CD14-positive monocyte (primary cell): Measurements from ENCODE around the gene PERM1. TPM values are rescaled to one million over a fixed set of nuclear protein-coding genes. Genes with fewer than 3 reads are reported as not detected.

Source experiments
- DNase-seq, 3 donors: peaks; one replicate each; pipeline ENCODE4 v3.0.0-alpha.2; 2011 to 2022
- H2AFZ ChIP-seq: 2 replicates; pipeline ENCODE4 v1.6.0; 2012; ENCODE audit warnings: mild to moderate bottlenecking, low read depth, low read length, inconsistent platforms; ENCODE audit not compliant: insufficient read depth, poor library complexity, severe bottlenecking
- H3K27ac ChIP-seq, 2 donors: 1 replicate in 1 of 2; 2 replicates in 1 of 2; pipeline ENCODE4 v1.5.1; 2012 to 2013; ENCODE audit warnings: low read length in 2 of 2, control low read depth in 1 of 2, inconsistent platforms in 1 of 2, low read depth in 1 of 2, mild to moderate bottlenecking in 1 of 2
- H3K27me3 ChIP-seq, 2 donors: one replicate each; pipeline versions ENCODE4 v1.6.0 to v1.6.1; 2011 to 2013; ENCODE audit warnings: low read length in 2 of 2; ENCODE audit not compliant: control insufficient read depth in 2 of 2, insufficient read depth in 2 of 2
- H3K36me3 ChIP-seq, 2 donors: replicated peaks in 1 of 2; 1 replicate in 1 of 2; 2 replicates in 1 of 2; pipeline versions ENCODE4 v1.5.1 to v1.6.1; 2012 to 2013; ENCODE audit warnings: low read length in 2 of 2, control low read depth in 1 of 2, inconsistent platforms in 1 of 2, mild to moderate bottlenecking in 1 of 2; ENCODE audit not compliant: insufficient read depth in 2 of 2, control insufficient read depth in 1 of 2
- H3K4me1 ChIP-seq, 2 donors: 1 replicate in 1 of 2; 2 replicates in 1 of 2; pipeline versions ENCODE4 v1.5.1 to v1.6.1; 2012 to 2013; ENCODE audit warnings: low read length in 2 of 2, control low read depth in 1 of 2, inconsistent platforms in 1 of 2, mild to moderate bottlenecking in 1 of 2, moderate library complexity in 1 of 2; ENCODE audit not compliant: insufficient read depth in 2 of 2, control insufficient read depth in 1 of 2
- H3K4me2 ChIP-seq: replicated peaks from 2 replicates; pipeline ENCODE3; 2012; ENCODE audit warnings: low read length, moderate library complexity, mild to moderate bottlenecking; ENCODE audit not compliant: poor library complexity, severe bottlenecking; ENCODE audit errors: extremely low read depth
- H3K4me3 ChIP-seq, 3 experiments: fragments of 200-600 bp in 1 of 3; sonication (generic) in 1 of 3; replicated peaks in 1 of 3; 1 replicate in 2 of 3; 2 replicates in 1 of 3; pipeline ENCODE4 v1.5.1; 2011 to 2013; ENCODE audit warnings: low read length in 3 of 3, mild to moderate bottlenecking in 3 of 3, control low read depth in 2 of 3, low read depth in 2 of 3, inconsistent platforms in 1 of 3, moderate library complexity in 1 of 3
- H3K79me2 ChIP-seq: 2 replicates; pipeline ENCODE4 v1.6.0; 2012; ENCODE audit warnings: mild to moderate bottlenecking, control low read depth, inconsistent platforms, low read length, moderate library complexity; ENCODE audit not compliant: insufficient read depth
- H3K9ac ChIP-seq: 2 replicates; pipeline ENCODE4 v1.6.0; 2017; ENCODE audit warnings: low read length, mild to moderate bottlenecking; ENCODE audit not compliant: insufficient read depth, poor library complexity, severe bottlenecking
- H3K9me3 ChIP-seq, 2 donors: replicated peaks in 1 of 2; 1 replicate in 1 of 2; 2 replicates in 1 of 2; pipeline versions ENCODE4 v1.5.1 to v1.6.1; 2012 to 2013; ENCODE audit warnings: low read length in 2 of 2, control low read depth in 1 of 2; ENCODE audit not compliant: control insufficient read depth in 1 of 2, insufficient read depth in 1 of 2
- H4K20me1 ChIP-seq: 2 replicates; pipeline ENCODE4 v1.6.0; 2012; ENCODE audit warnings: mild to moderate bottlenecking, low read length, control low read depth, moderate library complexity; ENCODE audit not compliant: insufficient read depth
- H3K27ac Mint-ChIP-seq, 7 donors: one replicate each; pipeline ENCODE4 v1.8.0; 2020; ENCODE audit warnings: mild to moderate bottlenecking in 7 of 7, mixed read lengths in 7 of 7, moderate library complexity in 6 of 7, inconsistent platforms in 2 of 7
- H3K27me3 Mint-ChIP-seq, 3 donors: one replicate each; pipeline ENCODE4 v1.8.0; 2021 to 2022; ENCODE audit warnings: low read depth in 3 of 3, mild to moderate bottlenecking in 3 of 3, mixed read lengths in 3 of 3, moderate library complexity in 3 of 3, inconsistent platforms in 1 of 3
- H3K36me3 Mint-ChIP-seq, 2 donors: one replicate each; pipeline ENCODE4 v1.8.0; 2020; ENCODE audit warnings: mixed read lengths in 2 of 2, inconsistent platforms in 1 of 2, mild to moderate bottlenecking in 1 of 2
- H3K4me1 Mint-ChIP-seq: one replicate; pipeline ENCODE4 v1.8.0; 2020; ENCODE audit warnings: mild to moderate bottlenecking, mixed read lengths
- H3K4me3 Mint-ChIP-seq, 2 donors: one replicate each; pipeline ENCODE4 v1.8.0; 2020; ENCODE audit warnings: mild to moderate bottlenecking in 2 of 2, mixed read lengths in 2 of 2, moderate library complexity in 1 of 2
- H3K9me3 Mint-ChIP-seq, 7 donors: one replicate each; pipeline ENCODE4 v1.8.0; 2020 to 2022; ENCODE audit warnings: mixed read lengths in 7 of 7, mild to moderate bottlenecking in 6 of 7, moderate library complexity in 6 of 7, inconsistent platforms in 2 of 7
- CTCF ChIP-seq: fragments of 200-600 bp; IDR thresholded peaks from one replicate; pipeline ENCODE4 v1.8.0; 2022; ENCODE audit warnings: antibody characterized with exemption, mild to moderate bottlenecking
- WGBS: methylation state at CpG from one replicate; pipeline ENCODE4 v1.1.5; 2013; ENCODE audit warnings: missing lambda C conversion rate; ENCODE audit not compliant: insufficient coverage; 5-methylcytosine and 5-hydroxymethylcytosine counted together
- intact Hi-C, 2 donors: fragments of 100-400 bp; cut with micrococcal nuclease; formaldehyde crosslinking; loops; one replicate each; pipeline versions ENCODE4 v1.15.0 to v1.15.1; 2023
- polyA plus RNA-seq, 3 donors: library from polyadenylated mRNA; depleted of rRNA in 1 of 3; unstranded in 2 of 3; stranded (reverse) in 1 of 3; fragments of 300-500 nt in 2 of 3; fragments of >200 nt in 1 of 3; fragmentation: Illumina TruSeq in 2 of 3; gene quantifications; 1 replicate in 2 of 3; 2 replicates in 1 of 3; pipeline ENCODE4 v1.2.3, GENCODE V29; 2012 to 2021

The PERM1 gene
- polyA plus RNA-seq, 3 donors = not detected

DNA sequence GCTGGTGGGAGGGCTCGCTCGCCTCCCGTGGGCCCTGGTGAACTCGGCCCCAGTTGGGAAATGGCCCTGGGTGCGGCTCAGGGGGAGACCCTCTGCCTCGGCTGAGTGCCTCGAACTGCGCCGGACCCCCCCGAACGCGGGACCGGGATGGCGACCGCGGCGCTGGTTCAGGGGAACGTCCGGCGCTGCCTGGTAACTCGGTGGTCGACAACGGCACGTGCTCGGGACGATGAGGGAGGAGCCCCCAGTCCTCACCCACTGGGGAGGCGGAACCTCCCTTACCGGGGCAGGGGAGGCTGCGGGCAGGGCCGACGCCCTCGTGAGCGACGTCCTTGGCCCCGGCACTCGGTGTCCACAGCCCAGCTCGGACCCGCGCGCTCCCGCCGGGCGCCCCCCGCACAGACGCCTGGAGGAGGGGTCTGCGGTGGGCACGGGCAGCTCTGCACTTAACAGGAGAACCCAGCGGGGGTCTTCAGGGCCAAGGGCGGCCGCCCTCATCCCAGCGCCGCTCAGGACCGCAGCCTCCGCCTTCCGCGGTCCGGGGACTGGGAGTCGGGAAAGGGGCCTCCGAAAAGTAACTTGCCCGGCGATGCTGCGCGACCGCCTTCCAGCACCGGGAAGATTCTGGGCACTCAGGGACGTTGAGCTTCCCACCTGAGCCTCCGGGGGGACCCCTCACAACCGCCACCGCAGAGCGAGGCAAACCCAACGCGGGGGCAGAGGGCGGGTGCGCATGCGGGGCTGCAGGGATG is 16.3 kb upstream of the PERM1 start:
- intact Hi-C loops = no loop called here
- Histone ChIP-seq H3K27ac (no peak overlapping the region), H3K36me3 (no peaks in the 10 kb centered on the region), H3K4me3 (peak overlapping the region in 2 of 3 experiments; percentile 17 to 52), H3K4me2 (peak overlapping the region; percentile 36), H3K27me3 (peaks cover 29 to 67% of the 10 kb centered on the region in 2 donors), H2AFZ (no peak overlapping the region), H4K20me1 (peaks cover 12% of the 10 kb centered on the region), H3K9me3 (peaks cover 7 to 22% of the 10 kb centered on the region in 2 donors), H3K9ac (no peak overlapping the region), H3K79me2 (no peaks in the 10 kb centered on the region), H3K4me1 (peaks cover 11 to 33% of the 10 kb centered on the region in 2 donors)
- H3K4me1 Mint-ChIP-seq = peaks cover 14% of the 10 kb centered on the region
- 6% methylated on average over 74 of the region's 75 CpGs for WGBS
- H3K27me3 Mint-ChIP-seq = peaks cover 63 to 89% (median 70%) of the 10 kb centered on the region in 3 donors
- TF ChIP-seq CTCF = no peak
- peak in 1 of 3 donors; percentile 4 for DNase-seq
- H3K36me3 Mint-ChIP-seq = peaks cover 0 to 4% of the 10 kb centered on the region in 2 donors
- H3K9me3 Mint-ChIP-seq = peaks cover 2 to 34% (median 12%) of the 10 kb centered on the region in 7 donors
- H3K27ac Mint-ChIP-seq = no peak overlapping the region
- peak overlapping the region; percentile 63 to 66 for H3K4me3 Mint-ChIP-seq

DNA sequence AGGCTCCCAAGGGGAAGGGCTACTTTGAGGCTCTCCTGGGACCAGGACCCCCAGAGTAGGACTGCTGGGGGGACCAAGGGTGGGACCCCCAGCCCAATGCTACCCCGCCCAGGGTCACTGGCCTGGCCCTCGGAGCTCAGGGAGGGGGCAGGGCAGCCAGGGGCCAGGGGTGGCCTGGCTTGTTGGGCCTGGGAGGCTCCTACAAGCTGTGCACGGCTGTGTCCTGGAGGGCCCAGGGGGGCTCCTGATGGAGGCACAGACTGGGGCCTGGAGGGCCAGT is 15.8 kb upstream of the PERM1 start:
- H3K36me3 Mint-ChIP-seq = peaks cover 0 to 4% of the 10 kb centered on the region in 2 donors
- no peak for TF ChIP-seq CTCF
- peak in 1 of 3 donors; percentile 6 for DNase-seq
- H3K27me3 Mint-ChIP-seq = peaks cover 58 to 85% (median 65%) of the 10 kb centered on the region in 3 donors
- H3K9me3 Mint-ChIP-seq = peaks cover 3 to 35% (median 17%) of the 10 kb centered on the region in 7 donors
- H3K27me3 ChIP-seq = peaks cover 29 to 62% of the 10 kb centered on the region in 2 donors
- H3K9ac ChIP-seq = no peak overlapping the region
- peak overlapping the region in 1 of 3 experiments; percentile 52 for H3K4me3 ChIP-seq
- peak overlapping the region; percentile 36 for H3K4me2 ChIP-seq
- H3K79me2 ChIP-seq = no peaks in the 10 kb centered on the region
- no peak overlapping the region for H2AFZ ChIP-seq
- H3K4me1 ChIP-seq = peaks cover 11 to 33% of the 10 kb centered on the region in 2 donors
- H3K9me3 ChIP-seq = peaks cover 12 to 27% of the 10 kb centered on the region in 2 donors
- intact Hi-C loops = no loop called here
- 50% methylated on average over 3 of the region's 3 CpGs for WGBS
- no peak overlapping the region for H3K27ac Mint-ChIP-seq
- peaks cover 12% of the 10 kb centered on the region for H4K20me1 ChIP-seq
- no peak overlapping the region for H3K4me3 Mint-ChIP-seq
- H3K36me3 ChIP-seq = no peaks in the 10 kb centered on the region
- H3K27ac ChIP-seq = no peak overlapping the region
- peaks cover 14% of the 10 kb centered on the region for H3K4me1 Mint-ChIP-seq
